K562 (cell line): Measurements from ENCODE around the gene PRPSAP1. TPM values are rescaled to one million over a fixed set of nuclear protein-coding genes. Genes with fewer than 3 reads are reported as not detected.

ENCODE experiments used
- ATAC-seq: fragments of 200-7000 bp; cut with Tn5 transposase; 3 replicates; pipeline ENCODE4 v1.9.1; 2020; ENCODE audit warnings: moderate library complexity
- BruUV-seq: library from RNA; stranded (reverse); fragments of 400-500 nt; replicated peaks from 2 replicates; lab custom pipeline; 2021; lab: Mats Ljungman, UMichigan
- CTCF ChIA-PET: fragments of 300-600 bp; formaldehyde crosslinking; extraction: SDS; loops from one replicate; lab custom pipeline; 2021; ENCODE audit warnings: low intra/inter-chr PET ratio; lab: Yijun Ruan, JAX
- POLR2A ChIA-PET: fragments of 300-600, 350-650 bp; sonication (Branson Sonifier 250); formaldehyde crosslinking; extraction: SDS; loops from one replicate; lab custom pipeline; 2021; ENCODE audit warnings: antibody characterized with exemption, inconsistent platforms; lab: Yijun Ruan, JAX
- DNase-seq, 4 experiments: peaks; one replicate each; pipeline versions ENCODE4 v3.0.0 to v3.0.0-alpha.2; 2011 to 2018; ENCODE audit warnings: low spot score in 3 of 4, mixed read lengths in 3 of 4; ENCODE audit errors: extremely low read depth in 1 of 4
- FAIRE-seq: peaks from 2 replicates; lab custom pipeline; 2011; peaks lifted over from hg19 to GRCh38; lab: Jason Lieb, UNC
- H2AFZ ChIP-seq: 2 replicates; pipeline ENCODE4 v1.6.0; 2011; ENCODE audit warnings: low read depth, low read length, control low read depth, inconsistent platforms
- H3K27ac ChIP-seq: fragments of 200-600 bp; 3 replicates; pipeline ENCODE4 v1.8.0; 2011; ENCODE audit warnings: low read depth, mild to moderate bottlenecking, control low read depth, inconsistent platforms, low read length, moderate library complexity, mixed read lengths; ENCODE audit errors: extremely low read depth
- H3K27me3 ChIP-seq, 2 experiments: fragments of 300-600 bp in 1 of 2; 2 replicates in 1 of 2; 3 replicates in 1 of 2; pipeline versions ENCODE4 v1.6.0 to v1.8.0; 2011; ENCODE audit warnings: inconsistent platforms in 2 of 2, low read length in 2 of 2, mild to moderate bottlenecking in 1 of 2, mixed read lengths in 1 of 2, moderate library complexity in 1 of 2; ENCODE audit not compliant: control insufficient read depth in 2 of 2, insufficient read depth in 2 of 2
- H3K36me3 ChIP-seq: fragments of 300-600 bp; 3 replicates; pipeline ENCODE4 v1.8.0; 2011; ENCODE audit warnings: mild to moderate bottlenecking, low read length, inconsistent platforms; ENCODE audit not compliant: control insufficient read depth, insufficient read depth
- H3K4me1 ChIP-seq, 2 experiments: fragments of 200-600 bp in 1 of 2; replicated peaks in 1 of 2; 2 replicates in 1 of 2; 3 replicates in 1 of 2; pipeline versions ENCODE4 v1.5.1 to v1.8.0; 2011; ENCODE audit warnings: inconsistent platforms in 2 of 2, low read length in 2 of 2, mild to moderate bottlenecking in 1 of 2, mixed read lengths in 1 of 2, moderate library complexity in 1 of 2; ENCODE audit not compliant: control insufficient read depth in 2 of 2, insufficient read depth in 2 of 2
- H3K4me2 ChIP-seq: 2 replicates; pipeline ENCODE4 v1.6.1; 2011; ENCODE audit warnings: low read length, control low read depth, inconsistent platforms, mixed read lengths; ENCODE audit not compliant: insufficient read depth
- H3K4me3 ChIP-seq: fragments of 200-600 bp; sonication (generic), shearing (Covaris generic); 2 replicates; pipeline ENCODE4 v1.5.1; 2016; ENCODE audit warnings: control low read depth, inconsistent platforms
- H3K79me2 ChIP-seq: fragments of 200-600 bp; 3 replicates; pipeline ENCODE4 v1.8.0; 2011; ENCODE audit warnings: low read length, inconsistent platforms; ENCODE audit not compliant: control insufficient read depth, insufficient read depth
- H3K9ac ChIP-seq, 2 experiments: 2 replicates each; pipeline versions ENCODE4 v1.6.0 to v1.6.1; 2011; ENCODE audit warnings: low read depth in 2 of 2, low read length in 2 of 2, control low read depth in 1 of 2, inconsistent platforms in 1 of 2, mild to moderate bottlenecking in 1 of 2, mixed read lengths in 1 of 2; ENCODE audit not compliant: insufficient read depth in 1 of 2
- H3K9me1 ChIP-seq: one replicate; pipeline ENCODE4 v1.6.0; 2011; ENCODE audit warnings: inconsistent platforms, mild to moderate bottlenecking, low read length, moderate library complexity; ENCODE audit not compliant: control insufficient read depth, insufficient read depth
- H3K9me3 ChIP-seq: replicated peaks from 2 replicates; pipeline ENCODE4 v1.5.1; 2011; ENCODE audit warnings: low read depth, low read length, inconsistent platforms; ENCODE audit not compliant: control insufficient read depth, insufficient read depth
- H4K20me1 ChIP-seq: replicated peaks from 2 replicates; pipeline ENCODE4 v1.6.1; 2011; ENCODE audit warnings: low read length, inconsistent platforms, mixed read lengths; ENCODE audit not compliant: control insufficient read depth, insufficient read depth
- BRD4 ChIP-seq: fragments of 200-600 bp; sonication (generic); IDR thresholded peaks from 2 replicates; pipeline ENCODE4 v1.6.1; 2017; ENCODE audit warnings: inconsistent platforms
- ELF4 ChIP-seq: fragments of 450-650 bp; formaldehyde crosslinking; IDR thresholded peaks from 2 replicates; pipeline ENCODE4 v1.4.0; 2022; ENCODE audit warnings: missing genetic modification characterization
- HIVEP1 ChIP-seq: fragments of 250-450 bp; sonication (Bioruptor Pico); IDR thresholded peaks from 2 replicates; pipeline ENCODE4 v1.4.0; 2020; ENCODE audit warnings: mild to moderate bottlenecking
- SMC3 ChIP-seq: conservative IDR thresholded peaks from 2 replicates; pipeline ENCODE4 v1.6.1; 2011; ENCODE audit warnings: low read depth, low read length, improper control_type of control experiment; ENCODE audit not compliant: insufficient read depth
- SRSF3 ChIP-seq: fragments of 200-400 bp; formaldehyde crosslinking; IDR thresholded peaks from 2 replicates; pipeline ENCODE4 v1.6.1; 2016; ENCODE audit warnings: mild to moderate bottlenecking, low read length, moderate library complexity; ENCODE audit not compliant: insufficient read depth
- THAP12 ChIP-seq: fragments of 250-450 bp; sonication (Bioruptor Pico); IDR thresholded peaks from 2 replicates; pipeline ENCODE4 v1.9.0; 2021; ENCODE audit warnings: mild to moderate bottlenecking, inconsistent platforms
- XRCC5 ChIP-seq: fragments of 200-400 bp; formaldehyde crosslinking; IDR thresholded peaks from 2 replicates; pipeline ENCODE4 v1.6.1; 2017; ENCODE audit warnings: low read depth, mild to moderate bottlenecking, low read length
- ZNF165 ChIP-seq: fragments of 250-450 bp; sonication (Bioruptor Pico); IDR thresholded peaks from 2 replicates; pipeline ENCODE4 v1.4.0; 2020; ENCODE audit warnings: borderline replicate concordance
- WGBS: fragments of 100-300 bp; shearing (Covaris generic); methylation state at CpG from one replicate; pipeline ENCODE4 v1.1.6; 2016; ENCODE audit warnings: low coverage, mixed read lengths; ENCODE audit not compliant: insufficient coverage; ENCODE audit errors: missing lambda C conversion rate; 5-methylcytosine and 5-hydroxymethylcytosine counted together
- in situ Hi-C: fragments of 300-500 bp; cut with MboI; formaldehyde crosslinking; loops from 4 replicates; pipeline ENCODE4 v1.15.0; 2018; ENCODE audit warnings: inconsistent platforms, mixed read lengths
- intact Hi-C: fragments of 100-400 bp; cut with micrococcal nuclease; formaldehyde crosslinking; loops from 2 replicates; pipeline ENCODE4 v1.14.2; 2022
- polyA plus RNA-seq, 8 experiments: library from polyadenylated mRNA; depleted of rRNA in 4 of 8; stranded (reverse) in 5 of 8; unstranded in 3 of 8; fragments of >200 nt; fragmentation: Nextera tagmentation in 2 of 8; fragmentation: Illumina TruSeq in 1 of 8; extraction: Ambion mirVana in 2 of 8; extraction: Trizol in 1 of 8; gene quantifications; 2 replicates each; pipeline versions ENCODE4 v1.2.1 to v1.2.3, GENCODE V29; 2011 to 2014; ENCODE audit warnings: inconsistent platforms in 1 of 8, missing spikeins in 1 of 8
- total RNA-seq, 7 experiments: library from RNA; depleted of rRNA in 6 of 7; stranded (reverse); fragments of >200 nt in 6 of 7; fragmentation: Illumina TruSeq in 2 of 7; extraction: Trizol in 2 of 7; gene quantifications; 2 replicates each; pipeline versions ENCODE4 v1.2.1 to v1.2.3, GENCODE V29; 2011 to 2021; ENCODE audit warnings: low replicate concordance in 1 of 7
- TF ChIP-seq, protein P1 (sequence below): sonication (generic); formaldehyde crosslinking; IDR thresholded peaks from 2 replicates; pipeline ENCODE4 v1.8.0; 2022; ENCODE audit warnings: mild to moderate bottlenecking, missing genetic modification reagents

PRPSAP1 gene
- total and polyA plus RNA-seq, 9 of the 15 experiments (the other 6 are each of a cell fraction or from before 2014, with no cell fraction given) = 21.9 to 77.1 (median 40.8) TPM

DNA sequence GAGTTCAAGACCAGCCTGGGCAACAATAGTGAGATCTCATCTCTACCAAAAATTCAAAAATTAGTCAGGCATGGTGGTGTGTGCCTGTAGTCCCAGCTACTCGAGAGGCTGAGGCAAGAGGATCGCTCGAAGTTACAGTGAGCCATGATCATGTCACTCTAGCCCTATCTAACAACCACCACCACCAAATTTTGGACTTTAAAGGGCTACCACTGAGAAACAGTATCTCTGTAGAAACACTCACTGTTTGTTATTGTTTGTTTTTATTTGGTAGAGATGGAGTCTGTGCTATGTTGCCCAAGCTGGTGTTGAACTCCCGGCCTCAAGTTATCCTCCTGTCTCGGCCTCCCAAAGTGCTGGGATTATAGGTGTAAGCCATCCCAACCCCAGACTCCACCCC, 89.8 kb downstream of the PRPSAP1 start:
- intact Hi-C loops = no loop called here
- peak overlapping the region; percentile 83; the same call in 2 of the 3 replicates for H3K27ac ChIP-seq
- peaks cover 36% of the 10 kb centered on the region for H3K79me2 ChIP-seq
- ChIA-PET CTCF (no interaction called here), POLR2A (interaction anchor here (0.7 to 3.4 kb wide), 8 partner anchors 8 to 90 kb away, joined by 3 to 28 read pairs (median 9); partner anchors contain the start of genes PRPSAP1 and RNF157)
- in situ Hi-C loops = loop anchor here (5.0 kb wide), 1 partner anchor 67 kb away; no protein-coding TSS in a partner anchor
- TF ChIP-seq XRCC5 = 0 out of 2 replicates have a peak, but pooled peaks have one; percentile 10
- no peak for TF ChIP-seq SRSF3
- no peak for FAIRE-seq
- peaks cover 20% of the 10 kb centered on the region for H3K36me3 ChIP-seq
- no peaks in the 10 kb centered on the region for H4K20me1 ChIP-seq
- no peak overlapping the region; a peak in 1 of 4 replicates for H3K9ac ChIP-seq
- no peak for DNase-seq
- no peaks in the 10 kb centered on the region for H3K27me3 ChIP-seq
- peaks cover 26 to 28% of the 10 kb centered on the region in 2 experiments; a peak in 4 of 5 replicates for H3K4me1 ChIP-seq
- no peak for ATAC-seq
- H3K9me1 ChIP-seq = no peaks in the 10 kb centered on the region
- 91% methylated on average over 5 of the region's 5 CpGs for WGBS
- no peak overlapping the region for H3K4me2 ChIP-seq
- BruUV-seq = no TSS peak
- no peak overlapping the region for H3K4me3 ChIP-seq
- H3K9me3 ChIP-seq = no peaks in the 10 kb centered on the region
- H2AFZ ChIP-seq = peak overlapping the region; percentile 81

- Histone ChIP-seq H3K79me2 (peaks cover 26% of the 10 kb centered on the region), H3K27ac (peak overlapping the region; percentile 38; the same call in 1 of the 3 replicates), H3K4me2 (no peak overlapping the region), H3K9me3 (no peaks in the 10 kb centered on the region), H3K27me3 (no peaks in the 10 kb centered on the region), H3K4me1 (peaks cover 20 to 24% of the 10 kb centered on the region in 2 experiments; a peak in 4 of 5 replicates), H4K20me1 (no peaks in the 10 kb centered on the region), H3K36me3 (peaks cover 14% of the 10 kb centered on the region), H3K9ac (peak overlapping the region in 1 of 2 experiments; percentile 48; a peak in 1 of 4 replicates), H2AFZ (peak overlapping the region; percentile 81), H3K4me3 (no peak overlapping the region), H3K9me1 (no peaks in the 10 kb centered on the region)
- FAIRE-seq (no peak), ATAC-seq (no peak), DNase-seq (no peak)
- ChIA-PET POLR2A (interaction anchor here (1.0 to 3.4 kb wide), 4 partner anchors 10 to 160 kb away, joined by 3 to 28 read pairs (median 8); partner anchors contain the start of gene EXOC7), CTCF (no interaction called here)
- intact Hi-C loops = no loop called here
- 58% methylated on average over 9 of the region's 9 CpGs for WGBS
- in situ Hi-C loops = loop anchor here (5.0 kb wide), 1 partner anchor 66 kb away; no protein-coding TSS in a partner anchor
- BruUV-seq = no TSS peak
- TF ChIP-seq HIVEP1 (CRISPR knock-in tag) (no peak), ZNF165 (CRISPR knock-in tag) (no peak), THAP12 (CRISPR knock-in tag) (no peak), SMC3 (no peak), ELF4 (no peak), BRD4 (no peak)
- TF ChIP-seq, protein P1, sequence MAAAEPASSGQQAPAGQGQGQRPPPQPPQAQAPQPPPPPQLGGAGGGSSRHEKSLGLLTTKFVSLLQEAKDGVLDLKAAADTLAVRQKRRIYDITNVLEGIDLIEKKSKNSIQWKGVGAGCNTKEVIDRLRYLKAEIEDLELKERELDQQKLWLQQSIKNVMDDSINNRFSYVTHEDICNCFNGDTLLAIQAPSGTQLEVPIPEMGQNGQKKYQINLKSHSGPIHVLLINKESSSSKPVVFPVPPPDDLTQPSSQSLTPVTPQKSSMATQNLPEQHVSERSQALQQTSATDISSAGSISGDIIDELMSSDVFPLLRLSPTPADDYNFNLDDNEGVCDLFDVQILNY = no peak
Observed at GRCh38 chr17:76262732-76263344, 90.9 kb downstream of the PRPSAP1 start.
